HepG2 (cell line): ENCODE measurements around the gene WDR91. TPM values are rescaled to one million over a fixed set of nuclear protein-coding genes. Genes with fewer than 3 reads are reported as not detected.

Experiments used
- ARNT ChIP-seq: fragments of 450-650 bp; IDR thresholded peaks from 2 replicates; pipeline ENCODE4 v1.6.1; 2017
- FOXJ3 ChIP-seq: sonication (generic); formaldehyde crosslinking; IDR thresholded peaks from 2 replicates; pipeline ENCODE4 v1.4.0; 2020; ENCODE audit warnings: missing genetic modification reagents, mild to moderate bottlenecking, borderline replicate concordance
- GLI4 ChIP-seq: sonication (generic); formaldehyde crosslinking; IDR thresholded peaks from 2 replicates; pipeline ENCODE4 v1.5.1; 2020; ENCODE audit warnings: missing genetic modification reagents, mild to moderate bottlenecking, moderate library complexity, borderline replicate concordance
- HMG20A ChIP-seq: IDR thresholded peaks from 2 replicates; pipeline ENCODE4 v1.6.1; 2016; ENCODE audit warnings: borderline replicate concordance
- KAT2B ChIP-seq: fragments of 150-350 bp; IDR thresholded peaks from 2 replicates; pipeline ENCODE4 v1.6.1; 2014; ENCODE audit warnings: low read depth, low read length, borderline replicate concordance
- MYPOP ChIP-seq: sonication (generic); formaldehyde crosslinking; IDR thresholded peaks from 2 replicates; pipeline ENCODE4 v1.8.1; 2023; ENCODE audit warnings: mild to moderate bottlenecking, moderate library complexity, missing genetic modification reagents
- NR2F1 ChIP-seq, 2 experiments: fragments of 450-650 bp in 1 of 2; formaldehyde crosslinking in 1 of 2; IDR thresholded peaks; 2 replicates each; pipeline versions ENCODE4 v1.5.0 to v1.6.1; 2016 to 2020; ENCODE audit warnings: mild to moderate bottlenecking in 1 of 2, missing compliant biosample characterization in 1 of 2, missing genetic modification reagents in 1 of 2, moderate library complexity in 1 of 2
- POLR2A ChIP-seq, 2 experiments: IDR thresholded peaks; 2 replicates each; pipeline ENCODE4 v1.6.1; 2011; ENCODE audit warnings: low read depth in 2 of 2, low read length in 2 of 2, mild to moderate bottlenecking in 1 of 2, moderate library complexity in 1 of 2; ENCODE audit not compliant: insufficient read depth in 1 of 2
- PTBP1 ChIP-seq: fragments of 200-400 bp; formaldehyde crosslinking; IDR thresholded peaks from 2 replicates; pipeline ENCODE4 v1.6.1; 2018; ENCODE audit warnings: low read length, low read depth; ENCODE audit not compliant: poor library complexity, severe bottlenecking
- ZBTB7A ChIP-seq: sonication (generic); formaldehyde crosslinking; IDR thresholded peaks from 2 replicates; pipeline ENCODE4 v1.8.0; 2022; ENCODE audit warnings: mild to moderate bottlenecking, missing genetic modification reagents
- ZNF292 ChIP-seq: sonication (generic); formaldehyde crosslinking; IDR thresholded peaks from 2 replicates; pipeline ENCODE4 v1.8.1; 2022; ENCODE audit warnings: mild to moderate bottlenecking, low read depth, missing genetic modification reagents, borderline replicate concordance
- ZNF33B ChIP-seq: sonication (generic); formaldehyde crosslinking; IDR thresholded peaks from 2 replicates; pipeline ENCODE4 v1.5.1; 2020; ENCODE audit warnings: mild to moderate bottlenecking, missing genetic modification reagents
- ZNF703 ChIP-seq: sonication (generic); formaldehyde crosslinking; IDR thresholded peaks from 2 replicates; pipeline ENCODE4 v1.5.1; 2020; ENCODE audit warnings: missing genetic modification reagents, mild to moderate bottlenecking, moderate library complexity, borderline replicate concordance
- ZNF780A ChIP-seq: sonication (generic); formaldehyde crosslinking; IDR thresholded peaks from 2 replicates; pipeline ENCODE4 v1.8.0; 2022; ENCODE audit warnings: mild to moderate bottlenecking, missing genetic modification reagents, moderate library complexity
- polyA plus RNA-seq, 8 experiments: library from polyadenylated mRNA; depleted of rRNA in 3 of 8; stranded (reverse) in 7 of 8; unstranded in 1 of 8; fragments of >200 nt; fragmentation: Illumina TruSeq in 4 of 8; extraction: Trizol in 4 of 8; gene quantifications; 2 replicates each; pipeline versions ENCODE4 v1.2.1 to v1.2.3, GENCODE V29; 2011 to 2016; ENCODE audit warnings: low read depth in 4 of 8, missing spikeins in 1 of 8, mixed read lengths in 1 of 8; ENCODE audit not compliant: insufficient read depth in 1 of 8
- total RNA-seq, 5 experiments: library from RNA; depleted of rRNA; stranded (reverse); fragments of >200 nt; fragmentation: Illumina TruSeq; extraction: Trizol; gene quantifications; 2 replicates each; pipeline ENCODE4 v1.2.3, GENCODE V29; 2016; ENCODE audit warnings: low read depth in 1 of 5
- TF ChIP-seq, protein P1 (sequence below): sonication (generic); formaldehyde crosslinking; IDR thresholded peaks from 2 replicates; pipeline ENCODE4 v1.9.0; 2021; ENCODE audit warnings: mild to moderate bottlenecking, missing genetic modification reagents
- TF ChIP-seq, protein P2 (sequence below): sonication (generic); formaldehyde crosslinking; IDR thresholded peaks from 2 replicates; pipeline ENCODE4 v1.4.0; 2020; ENCODE audit warnings: missing genetic modification reagents, borderline replicate concordance
- TF ChIP-seq, protein P3 (sequence below): sonication (generic); formaldehyde crosslinking; IDR thresholded peaks from 2 replicates; pipeline ENCODE4 v1.8.0; 2022; ENCODE audit warnings: mild to moderate bottlenecking, missing genetic modification reagents

WDR91 gene
- total and polyA plus RNA-seq, 2 of the 13 experiments (the other 11 are each of a cell fraction or from before 2014, with no cell fraction given), result 11.6 to 12.1 TPM

DNA sequence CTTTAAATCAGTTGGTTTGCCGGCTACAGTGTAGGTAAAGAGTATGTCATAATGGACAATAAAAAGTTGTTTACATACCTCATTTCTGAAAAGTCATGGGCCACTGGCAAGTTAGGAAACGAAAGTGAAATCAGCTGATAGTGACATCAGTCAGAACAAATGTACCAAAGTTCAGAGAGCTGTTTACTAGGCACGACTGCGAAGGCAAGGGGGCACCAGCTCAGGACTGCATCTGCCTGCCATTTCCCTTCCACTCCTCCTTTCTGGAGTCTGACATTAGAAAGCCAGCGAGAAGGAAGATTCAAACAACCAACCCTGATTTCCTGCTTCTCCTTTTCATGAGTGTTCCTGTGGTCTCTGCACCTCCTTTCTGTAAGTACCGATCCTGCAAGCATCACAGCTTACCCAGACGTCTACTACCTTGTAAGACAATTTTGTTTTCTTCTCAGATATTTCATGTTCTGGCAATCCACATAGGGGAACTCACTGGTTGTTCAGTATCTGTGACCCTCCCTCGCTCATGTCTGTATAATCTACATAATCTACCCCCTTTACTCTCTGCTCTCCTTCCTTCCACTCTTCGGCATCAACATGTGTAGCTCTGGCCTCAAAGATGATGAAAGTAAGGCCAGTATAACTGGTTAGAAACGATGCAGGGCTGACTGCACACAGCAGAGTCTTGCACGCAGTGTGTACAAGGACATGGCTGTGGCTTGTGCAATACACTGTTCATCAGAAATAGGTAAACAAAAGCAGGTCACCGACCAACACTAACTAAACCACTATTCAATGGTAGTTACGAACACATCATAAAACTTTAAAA, 63.2 kb downstream of the WDR91 start, which contains the start of gene TMEM140 (continued):
- TF ChIP-seq KAT2B (no peak), GLI4 (CRISPR knock-in tag) (no peak), ARNT (no peak), ZNF33B (CRISPR knock-in tag) (no peak), MYPOP (CRISPR knock-in tag) (peak; percentile 80; the same call in 1 of the 2 replicates), PTBP1 (no peak), POLR2A (IDR thresholded peaks at IDR 0.05; ENCODE audit: insufficient read depth in 1 of 2, low read depth in 2 of 2, low read length in 2 of 2) (peak; percentile 62 to 66; a peak in 3 of 4 replicates), ZNF292 (CRISPR knock-in tag) (peak; percentile 83), FOXJ3 (CRISPR knock-in tag) (peak; percentile 93), ZNF780A (CRISPR knock-in tag) (no peak), ZNF703 (no peak), ZBTB7A (no peak), HMG20A (peak; percentile 54; the same call in 1 of the 2 replicates), NR2F1 (CRISPR knock-in tag; IDR thresholded peaks at IDR 0.05) (no peak; a peak in 1 of 4 replicates)
- TF ChIP-seq, protein P1, sequence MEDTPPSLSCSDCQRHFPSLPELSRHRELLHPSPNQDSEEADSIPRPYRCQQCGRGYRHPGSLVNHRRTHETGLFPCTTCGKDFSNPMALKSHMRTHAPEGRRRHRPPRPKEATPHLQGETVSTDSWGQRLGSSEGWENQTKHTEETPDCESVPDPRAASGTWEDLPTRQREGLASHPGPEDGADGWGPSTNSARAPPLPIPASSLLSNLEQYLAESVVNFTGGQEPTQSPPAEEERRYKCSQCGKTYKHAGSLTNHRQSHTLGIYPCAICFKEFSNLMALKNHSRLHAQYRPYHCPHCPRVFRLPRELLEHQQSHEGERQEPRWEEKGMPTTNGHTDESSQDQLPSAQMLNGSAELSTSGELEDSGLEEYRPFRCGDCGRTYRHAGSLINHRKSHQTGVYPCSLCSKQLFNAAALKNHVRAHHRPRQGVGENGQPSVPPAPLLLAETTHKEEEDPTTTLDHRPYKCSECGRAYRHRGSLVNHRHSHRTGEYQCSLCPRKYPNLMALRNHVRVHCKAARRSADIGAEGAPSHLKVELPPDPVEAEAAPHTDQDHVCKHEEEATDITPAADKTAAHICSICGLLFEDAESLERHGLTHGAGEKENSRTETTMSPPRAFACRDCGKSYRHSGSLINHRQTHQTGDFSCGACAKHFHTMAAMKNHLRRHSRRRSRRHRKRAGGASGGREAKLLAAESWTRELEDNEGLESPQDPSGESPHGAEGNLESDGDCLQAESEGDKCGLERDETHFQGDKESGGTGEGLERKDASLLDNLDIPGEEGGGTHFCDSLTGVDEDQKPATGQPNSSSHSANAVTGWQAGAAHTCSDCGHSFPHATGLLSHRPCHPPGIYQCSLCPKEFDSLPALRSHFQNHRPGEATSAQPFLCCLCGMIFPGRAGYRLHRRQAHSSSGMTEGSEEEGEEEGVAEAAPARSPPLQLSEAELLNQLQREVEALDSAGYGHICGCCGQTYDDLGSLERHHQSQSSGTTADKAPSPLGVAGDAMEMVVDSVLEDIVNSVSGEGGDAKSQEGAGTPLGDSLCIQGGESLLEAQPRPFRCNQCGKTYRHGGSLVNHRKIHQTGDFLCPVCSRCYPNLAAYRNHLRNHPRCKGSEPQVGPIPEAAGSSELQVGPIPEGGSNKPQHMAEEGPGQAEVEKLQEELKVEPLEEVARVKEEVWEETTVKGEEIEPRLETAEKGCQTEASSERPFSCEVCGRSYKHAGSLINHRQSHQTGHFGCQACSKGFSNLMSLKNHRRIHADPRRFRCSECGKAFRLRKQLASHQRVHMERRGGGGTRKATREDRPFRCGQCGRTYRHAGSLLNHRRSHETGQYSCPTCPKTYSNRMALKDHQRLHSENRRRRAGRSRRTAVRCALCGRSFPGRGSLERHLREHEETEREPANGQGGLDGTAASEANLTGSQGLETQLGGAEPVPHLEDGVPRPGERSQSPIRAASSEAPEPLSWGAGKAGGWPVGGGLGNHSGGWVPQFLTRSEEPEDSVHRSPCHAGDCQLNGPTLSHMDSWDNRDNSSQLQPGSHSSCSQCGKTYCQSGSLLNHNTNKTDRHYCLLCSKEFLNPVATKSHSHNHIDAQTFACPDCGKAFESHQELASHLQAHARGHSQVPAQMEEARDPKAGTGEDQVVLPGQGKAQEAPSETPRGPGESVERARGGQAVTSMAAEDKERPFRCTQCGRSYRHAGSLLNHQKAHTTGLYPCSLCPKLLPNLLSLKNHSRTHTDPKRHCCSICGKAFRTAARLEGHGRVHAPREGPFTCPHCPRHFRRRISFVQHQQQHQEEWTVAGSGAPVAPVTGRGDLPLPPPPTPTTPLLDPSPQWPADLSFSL (CRISPR knock-in tag), result no peak
- TF ChIP-seq, protein P2, sequence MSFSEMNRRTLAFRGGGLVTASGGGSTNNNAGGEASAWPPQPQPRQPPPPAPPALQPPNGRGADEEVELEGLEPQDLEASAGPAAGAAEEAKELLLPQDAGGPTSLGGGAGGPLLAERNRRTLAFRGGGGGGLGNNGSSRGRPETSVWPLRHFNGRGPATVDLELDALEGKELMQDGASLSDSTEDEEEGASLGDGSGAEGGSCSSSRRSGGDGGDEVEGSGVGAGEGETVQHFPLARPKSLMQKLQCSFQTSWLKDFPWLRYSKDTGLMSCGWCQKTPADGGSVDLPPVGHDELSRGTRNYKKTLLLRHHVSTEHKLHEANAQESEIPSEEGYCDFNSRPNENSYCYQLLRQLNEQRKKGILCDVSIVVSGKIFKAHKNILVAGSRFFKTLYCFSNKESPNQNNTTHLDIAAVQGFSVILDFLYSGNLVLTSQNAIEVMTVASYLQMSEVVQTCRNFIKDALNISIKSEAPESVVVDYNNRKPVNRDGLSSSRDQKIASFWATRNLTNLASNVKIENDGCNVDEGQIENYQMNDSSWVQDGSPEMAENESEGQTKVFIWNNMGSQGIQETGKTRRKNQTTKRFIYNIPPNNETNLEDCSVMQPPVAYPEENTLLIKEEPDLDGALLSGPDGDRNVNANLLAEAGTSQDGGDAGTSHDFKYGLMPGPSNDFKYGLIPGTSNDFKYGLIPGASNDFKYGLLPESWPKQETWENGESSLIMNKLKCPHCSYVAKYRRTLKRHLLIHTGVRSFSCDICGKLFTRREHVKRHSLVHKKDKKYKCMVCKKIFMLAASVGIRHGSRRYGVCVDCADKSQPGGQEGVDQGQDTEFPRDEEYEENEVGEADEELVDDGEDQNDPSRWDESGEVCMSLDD (CRISPR knock-in tag), result no peak
- TF ChIP-seq, protein P3, sequence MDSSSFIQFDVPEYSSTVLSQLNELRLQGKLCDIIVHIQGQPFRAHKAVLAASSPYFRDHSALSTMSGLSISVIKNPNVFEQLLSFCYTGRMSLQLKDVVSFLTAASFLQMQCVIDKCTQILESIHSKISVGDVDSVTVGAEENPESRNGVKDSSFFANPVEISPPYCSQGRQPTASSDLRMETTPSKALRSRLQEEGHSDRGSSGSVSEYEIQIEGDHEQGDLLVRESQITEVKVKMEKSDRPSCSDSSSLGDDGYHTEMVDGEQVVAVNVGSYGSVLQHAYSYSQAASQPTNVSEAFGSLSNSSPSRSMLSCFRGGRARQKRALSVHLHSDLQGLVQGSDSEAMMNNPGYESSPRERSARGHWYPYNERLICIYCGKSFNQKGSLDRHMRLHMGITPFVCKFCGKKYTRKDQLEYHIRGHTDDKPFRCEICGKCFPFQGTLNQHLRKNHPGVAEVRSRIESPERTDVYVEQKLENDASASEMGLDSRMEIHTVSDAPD, result peak; percentile 40; the same call in 1 of the 2 replicates
